ENCODE measurements around the gene TCOF1. TPM values are rescaled to one million over a fixed set of nuclear protein-coding genes. Genes with fewer than 3 reads are reported as not detected.
A peak's percentile ranks its signal among the peaks of the same experiment; 100 is the strongest.

Gene TCOF1
- total RNA-seq, result 10 to 100 TPM; 21.8 to 32.5 TPM
- 10 to 100 TPM; 27.9 to 42.6 (median 31.1) TPM for polyA plus RNA-seq (ENCODE audit: insufficient read length in 6 of 6)
- long read RNA-seq, donor 1, partial matches to known transcripts, result 21 of 21 reads
- long read RNA-seq, donor 1, other reads (novel, unspliced or antisense), result 0 of 21 reads
- long read RNA-seq, donor 2, partial matches to known transcripts, result 20 of 20 reads
- long read RNA-seq, donor 2, other reads (novel, unspliced or antisense), result 0 of 20 reads
- long read RNA-seq, donor 3, partial matches to known transcripts, result 5 of 5 reads
- long read RNA-seq, donor 3, other reads (novel, unspliced or antisense), result 0 of 5 reads
- long read RNA-seq, donor 4, partial matches to known transcripts, result 1 of 4 reads
- long read RNA-seq, donor 4, other reads (novel, unspliced or antisense), result 3 of 4 reads
- long read RNA-seq, donor 5, partial matches to known transcripts, result 261 of 301 reads
- long read RNA-seq, donor 5, other reads (novel, unspliced or antisense), result 40 of 301 reads
- long read RNA-seq, donor 6, partial matches to known transcripts, result 21 of 21 reads
- long read RNA-seq, donor 6, other reads (novel, unspliced or antisense), result 0 of 21 reads
- long read RNA-seq, donor 7, partial matches to known transcripts, result 6 of 6 reads
- long read RNA-seq, donor 7, other reads (novel, unspliced or antisense), result 0 of 6 reads
- long read RNA-seq, donor 8, partial matches to known transcripts, result 5,294 of 5,619 reads
- long read RNA-seq, donor 8, other reads (novel, unspliced or antisense), result 325 of 5,619 reads
- long read RNA-seq, donor 9, result 0 reads
- long read RNA-seq, donor 10, partial matches to known transcripts, result 4 of 4 reads
- long read RNA-seq, donor 10, other reads (novel, unspliced or antisense), result 0 of 4 reads
- long read RNA-seq, donor 11, partial matches to known transcripts, result 2,803 of 2,849 reads
- long read RNA-seq, donor 11, other reads (novel, unspliced or antisense), result 46 of 2,849 reads
- long read RNA-seq, donor 12, partial matches to known transcripts, result 12 of 12 reads
- long read RNA-seq, donor 12, other reads (novel, unspliced or antisense), result 0 of 12 reads

DNA sequence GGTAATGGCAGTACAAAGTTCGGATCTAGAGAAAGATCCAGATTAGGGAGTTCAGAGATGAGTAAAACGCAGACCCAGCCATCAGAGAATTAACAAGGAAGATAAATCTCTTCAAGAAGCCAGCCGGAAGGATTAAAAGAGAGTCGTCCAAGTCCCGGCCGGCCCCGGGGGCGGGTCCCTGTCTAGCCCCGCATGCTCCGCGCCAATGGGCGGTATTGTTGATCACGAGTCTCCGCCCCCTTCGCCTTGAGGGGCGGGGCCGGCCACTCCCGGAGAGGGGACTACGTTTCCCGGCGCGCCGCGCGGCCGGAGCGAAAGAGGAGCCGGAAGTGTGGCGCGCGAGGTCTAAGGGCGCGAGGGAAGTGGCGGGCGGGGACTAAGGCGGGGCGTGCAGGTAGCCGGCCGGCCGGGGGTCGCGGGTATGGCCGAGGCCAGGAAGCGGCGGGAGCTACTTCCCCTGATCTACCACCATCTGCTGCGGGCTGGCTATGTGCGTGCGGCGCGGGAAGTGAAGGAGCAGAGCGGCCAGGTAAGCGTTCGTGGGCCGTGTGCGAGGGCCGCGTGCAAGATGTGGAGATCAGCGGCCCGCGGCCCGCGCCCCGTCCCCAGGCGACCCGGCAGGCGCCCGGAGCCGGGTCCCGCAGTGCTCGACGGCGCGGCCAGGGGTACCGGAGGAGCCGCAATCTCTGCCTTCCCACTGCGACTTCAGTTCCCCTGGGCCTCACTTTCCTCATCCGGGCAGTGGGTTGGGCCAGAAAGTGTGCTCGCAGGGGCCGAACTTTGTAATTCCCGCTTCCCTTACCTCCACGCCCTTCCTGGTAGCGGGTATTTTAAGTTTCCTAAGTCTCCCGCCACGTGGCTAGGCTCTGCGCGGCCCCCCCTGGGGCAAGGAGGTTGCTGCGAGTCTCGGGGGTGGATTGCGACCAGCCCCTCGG, at the start of gene TCOF1:
Gene TCOF1, plus strand, starts transcription at position 372 of the 935 bp plus-strand sequence. Its CDS starts 50 bp downstream, at position 422.
- H3K4me1 ChIP-seq, result peaks cover 0 to 27% of the 10 kb centered on the region in 2 donors
- no peaks in the 10 kb centered on the region for H3K27me3 ChIP-seq
- peak within 1 kb of the TSS; percentile 3 to 74 for H3K27ac ChIP-seq
- H3K4me3 ChIP-seq, result peak within 1 kb of the TSS; percentile 96 to 98
- H3K9me3 ChIP-seq, result no peaks in the 10 kb centered on the region
- ATAC-seq, result peak; percentile 99
- H3K36me3 ChIP-seq, result peaks cover 0 to 19% of the 10 kb centered on the region in 2 donors
- peak; percentile 94 to 100 (median 98) for DNase-seq
- TF ChIP-seq CTCF (IDR thresholded peaks at IDR 0.05), result no peak
- intact Hi-C loops (cut with DNase I), result no loop called here

DNA sequence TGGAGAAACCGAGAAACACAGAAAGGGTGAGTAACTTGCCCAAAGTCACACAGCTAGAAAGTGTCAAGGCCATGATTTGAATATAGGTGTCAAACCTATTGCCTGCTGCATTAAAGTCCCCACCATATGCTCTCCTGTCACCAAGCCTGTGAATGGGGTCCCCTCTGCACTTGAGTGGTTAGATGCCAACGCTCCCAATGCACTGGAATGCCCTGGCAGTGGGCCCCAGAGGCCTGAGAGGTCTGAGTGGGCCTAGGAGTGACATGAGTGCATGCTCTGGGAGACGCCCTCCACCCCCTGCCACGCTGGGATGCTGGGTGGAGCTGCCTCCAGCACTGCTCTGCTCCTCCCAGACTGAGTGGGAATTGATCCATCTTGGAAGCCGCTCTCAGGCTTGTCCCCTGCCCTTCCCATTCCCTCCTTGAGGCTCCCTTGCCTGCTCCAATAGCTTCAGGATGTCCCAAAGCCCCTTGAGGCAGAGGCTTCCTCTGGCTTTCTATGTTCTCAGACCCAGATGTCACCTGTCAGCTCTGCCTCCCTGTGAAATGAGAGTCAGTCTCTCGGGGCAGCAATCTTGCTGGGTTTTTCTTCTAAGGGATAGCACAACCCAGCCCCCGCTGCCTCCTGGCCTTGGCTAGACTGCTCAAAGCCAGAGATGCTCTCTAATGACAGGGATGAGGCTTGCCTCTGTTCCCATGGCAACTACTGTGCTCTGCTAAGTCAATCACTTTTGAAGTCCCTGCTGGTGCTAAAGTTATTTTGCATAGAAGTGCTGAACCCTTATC, 48.2 kb upstream of the TCOF1 start:
- no peak for TF ChIP-seq CTCF (IDR thresholded peaks at IDR 0.05)
- H3K27ac ChIP-seq, result no peak overlapping the region
- peaks cover 0 to 9% of the 10 kb centered on the region in 2 donors for H3K27me3 ChIP-seq
- DNase-seq (no peak), ATAC-seq (no peak)
- H3K4me1 ChIP-seq, result peaks cover 0 to 5% of the 10 kb centered on the region in 2 donors
- H3K4me3 ChIP-seq, result no peak overlapping the region
- intact Hi-C loops (cut with DNase I), result no loop called here
- H3K9me3 ChIP-seq, result no peaks in the 10 kb centered on the region
- H3K36me3 ChIP-seq, result no peaks in the 10 kb centered on the region

GRCh38 chr5:150309886-150310239, 47.6 kb upstream of the TCOF1 start:
- TF ChIP-seq CTCF (IDR thresholded peaks at IDR 0.05), result no peak
- ATAC-seq (no peak), DNase-seq (no peak)
- no peak overlapping the region for H3K4me3 ChIP-seq
- intact Hi-C loops (cut with DNase I), result no loop called here
- H3K4me1 ChIP-seq, result peaks cover 0 to under 1% of the 10 kb centered on the region in 2 donors
- no peak overlapping the region for H3K27ac ChIP-seq
- H3K36me3 ChIP-seq, result no peaks in the 10 kb centered on the region
- H3K27me3 ChIP-seq, result peaks cover 0 to 3% of the 10 kb centered on the region in 2 donors
- H3K9me3 ChIP-seq, result no peaks in the 10 kb centered on the region

DNA sequence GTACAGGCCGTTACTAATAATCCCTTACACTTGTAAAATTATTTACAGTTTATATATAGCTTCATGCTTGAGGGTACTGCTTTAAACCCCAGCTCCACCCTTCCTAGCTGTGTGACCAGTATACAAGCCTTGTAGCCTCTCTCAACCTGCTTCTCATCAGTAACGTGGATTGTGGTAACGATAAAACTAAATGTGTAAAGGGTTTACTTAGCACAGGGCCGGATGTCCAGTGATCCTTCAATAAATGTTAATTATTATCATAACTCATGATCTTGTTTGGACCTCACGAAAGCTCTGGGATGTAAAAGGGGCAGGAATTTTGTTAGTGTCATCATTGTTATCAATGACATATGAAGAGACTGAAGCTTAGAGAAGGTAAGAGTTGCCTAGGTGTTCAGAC, 47.3 kb upstream of the TCOF1 start:
- Histone ChIP-seq H3K27me3 (no peaks in the 10 kb centered on the region), H3K4me1 (no peaks in the 10 kb centered on the region), H3K36me3 (no peaks in the 10 kb centered on the region), H3K4me3 (no peak overlapping the region), H3K27ac (no peak overlapping the region), H3K9me3 (no peaks in the 10 kb centered on the region)
- intact Hi-C loops (cut with DNase I), result no loop called here
- DNase-seq (no peak), ATAC-seq (no peak)
- no peak for TF ChIP-seq CTCF (IDR thresholded peaks at IDR 0.05)
